ENCODE results near the gene CSMD2.

CSMD2 gene

GRCh38 chr1:34054920-34055319 is 110.1 kb downstream of the CSMD2 start:
- H3F3A ChIP-seq (ENCODE audit: insufficient read depth, low read length) = no peaks in the 10 kb centered on the region
- TF ChIP-seq EZH2phosphoT487 (IDR thresholded peaks at IDR 0.05; ENCODE audit: low read length) (no peak), EZH2 (optimal IDR thresholded peaks at IDR 0.05; ENCODE audit: low read depth, low read length) (no peak)
- TF ChIP-seq, protein P1, sequence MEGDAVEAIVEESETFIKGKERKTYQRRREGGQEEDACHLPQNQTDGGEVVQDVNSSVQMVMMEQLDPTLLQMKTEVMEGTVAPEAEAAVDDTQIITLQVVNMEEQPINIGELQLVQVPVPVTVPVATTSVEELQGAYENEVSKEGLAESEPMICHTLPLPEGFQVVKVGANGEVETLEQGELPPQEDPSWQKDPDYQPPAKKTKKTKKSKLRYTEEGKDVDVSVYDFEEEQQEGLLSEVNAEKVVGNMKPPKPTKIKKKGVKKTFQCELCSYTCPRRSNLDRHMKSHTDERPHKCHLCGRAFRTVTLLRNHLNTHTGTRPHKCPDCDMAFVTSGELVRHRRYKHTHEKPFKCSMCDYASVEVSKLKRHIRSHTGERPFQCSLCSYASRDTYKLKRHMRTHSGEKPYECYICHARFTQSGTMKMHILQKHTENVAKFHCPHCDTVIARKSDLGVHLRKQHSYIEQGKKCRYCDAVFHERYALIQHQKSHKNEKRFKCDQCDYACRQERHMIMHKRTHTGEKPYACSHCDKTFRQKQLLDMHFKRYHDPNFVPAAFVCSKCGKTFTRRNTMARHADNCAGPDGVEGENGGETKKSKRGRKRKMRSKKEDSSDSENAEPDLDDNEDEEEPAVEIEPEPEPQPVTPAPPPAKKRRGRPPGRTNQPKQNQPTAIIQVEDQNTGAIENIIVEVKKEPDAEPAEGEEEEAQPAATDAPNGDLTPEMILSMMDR (IDR thresholded peaks at IDR 0.05; ENCODE audit: low read length) = no peak
- no peak overlapping the region for H2AFZ ChIP-seq (ENCODE audit: low read length)
- no peak for DNase-seq
- peaks cover 11% of the 10 kb centered on the region; the same call in 1 of the 2 replicates for H3K4me1 ChIP-seq (ENCODE audit: low read length)
- no peaks in the 10 kb centered on the region for H4K20me1 ChIP-seq (ENCODE audit: insufficient read depth, low read length)
- H3K9me3 ChIP-seq (replicated peaks; ENCODE audit: insufficient read depth, low read length) = no peaks in the 10 kb centered on the region
- H3K9ac ChIP-seq (ENCODE audit: low read length) = no peak overlapping the region
- H3K27me3 ChIP-seq (replicated peaks; ENCODE audit: insufficient read depth, low read length) = no peaks in the 10 kb centered on the region
- no peaks in the 10 kb centered on the region for H3K36me3 ChIP-seq (replicated peaks; ENCODE audit: insufficient read depth, low read length)
- no peak overlapping the region for H3K27ac ChIP-seq (ENCODE audit: low read length)
- H3K9me2 ChIP-seq (replicated peaks; ENCODE audit: insufficient read depth, low read length) = no peaks in the 10 kb centered on the region
- no peaks in the 10 kb centered on the region for H3K79me2 ChIP-seq (ENCODE audit: low read length)
- no peak overlapping the region for H3K4me3 ChIP-seq (ENCODE audit: low read length)
- no peak overlapping the region for H3K4me2 ChIP-seq (ENCODE audit: low read depth, low read length)

DNA sequence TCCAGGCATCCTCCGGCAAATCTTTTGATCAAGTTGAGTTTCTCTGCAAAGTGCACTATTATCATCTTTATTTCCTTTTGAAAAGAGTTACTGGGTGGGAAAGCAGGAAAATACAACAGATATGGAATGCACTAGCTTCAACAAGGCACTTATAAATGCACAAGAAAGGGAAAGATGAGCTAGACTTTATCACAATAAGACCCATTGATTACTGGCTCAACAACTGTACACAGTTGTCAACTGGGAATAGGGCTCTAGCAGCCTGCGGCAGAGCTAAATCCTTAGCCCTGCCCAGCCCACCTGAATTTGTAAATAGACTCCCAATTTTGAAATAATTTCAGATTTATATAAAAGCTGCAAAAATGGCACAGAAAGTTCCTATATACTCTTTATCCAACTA is 111.4 kb downstream of the CSMD2 start:
- H3K36me3 ChIP-seq (replicated peaks; ENCODE audit: insufficient read depth, low read length) = no peaks in the 10 kb centered on the region

DNA sequence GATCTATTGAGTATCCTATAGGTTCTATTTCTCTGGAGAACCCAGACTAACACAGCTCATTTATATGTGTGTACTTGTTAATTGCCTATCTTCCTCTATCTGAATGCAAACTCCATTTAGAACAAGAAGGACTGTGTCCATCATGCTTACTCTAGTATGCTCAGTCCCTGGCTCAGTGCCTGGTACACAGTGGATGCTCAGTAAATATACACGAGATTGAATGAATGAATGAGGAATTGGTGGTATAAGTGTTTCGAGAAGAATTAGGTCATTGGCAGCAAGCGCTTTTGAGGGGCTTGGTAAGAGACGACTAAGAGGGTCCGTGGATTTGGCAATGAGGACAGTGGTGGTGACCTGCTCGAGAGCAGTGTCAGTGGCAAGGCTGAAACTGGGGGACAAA is 112.5 kb downstream of the CSMD2 start:
- TF ChIP-seq EZH2phosphoT487 (IDR thresholded peaks at IDR 0.05; ENCODE audit: low read length) = no peak
- TF ChIP-seq EZH2 (optimal IDR thresholded peaks at IDR 0.05; ENCODE audit: low read depth, low read length) = no peak
- TF ChIP-seq, protein P1 (IDR thresholded peaks at IDR 0.05; ENCODE audit: low read length) = no peak
- Histone ChIP-seq H4K20me1 (ENCODE audit: insufficient read depth, low read length) (no peaks in the 10 kb centered on the region), H3K36me3 (replicated peaks; ENCODE audit: insufficient read depth, low read length) (no peaks in the 10 kb centered on the region), H3K4me1 (ENCODE audit: low read length) (peaks cover 12% of the 10 kb centered on the region; the same call in 1 of the 2 replicates), H3F3A (ENCODE audit: insufficient read depth, low read length) (no peaks in the 10 kb centered on the region), H2AFZ (ENCODE audit: low read length) (no peak overlapping the region), H3K4me2 (ENCODE audit: low read depth, low read length) (no peak overlapping the region), H3K27me3 (replicated peaks; ENCODE audit: insufficient read depth, low read length) (no peaks in the 10 kb centered on the region), H3K9me2 (replicated peaks; ENCODE audit: insufficient read depth, low read length) (no peaks in the 10 kb centered on the region), H3K9me3 (replicated peaks; ENCODE audit: insufficient read depth, low read length) (no peaks in the 10 kb centered on the region), H3K79me2 (ENCODE audit: low read length) (no peaks in the 10 kb centered on the region), H3K9ac (ENCODE audit: low read length) (no peak overlapping the region), H3K4me3 (ENCODE audit: low read length) (no peak overlapping the region), H3K27ac (ENCODE audit: low read length) (no peak overlapping the region)
- no peak for DNase-seq

More for the DNA sequence above, 111.4 kb downstream of the CSMD2 start:
- H3K9me2 ChIP-seq (replicated peaks; ENCODE audit: insufficient read depth, low read length) = no peaks in the 10 kb centered on the region
- H3F3A ChIP-seq (ENCODE audit: insufficient read depth, low read length) = no peaks in the 10 kb centered on the region
- DNase-seq = no peak
- H3K79me2 ChIP-seq (ENCODE audit: low read length) = no peaks in the 10 kb centered on the region
- no peaks in the 10 kb centered on the region for H3K9me3 ChIP-seq (replicated peaks; ENCODE audit: insufficient read depth, low read length)
- H2AFZ ChIP-seq (ENCODE audit: low read length) = no peak overlapping the region
- no peak for TF ChIP-seq EZH2phosphoT487 (IDR thresholded peaks at IDR 0.05; ENCODE audit: low read length)
- TF ChIP-seq, protein P1 (IDR thresholded peaks at IDR 0.05; ENCODE audit: low read length) = no peak
- TF ChIP-seq EZH2 (optimal IDR thresholded peaks at IDR 0.05; ENCODE audit: low read depth, low read length) = no peak
- no peak overlapping the region for H3K9ac ChIP-seq (ENCODE audit: low read length)
- no peak overlapping the region for H3K4me2 ChIP-seq (ENCODE audit: low read depth, low read length)
- H4K20me1 ChIP-seq (ENCODE audit: insufficient read depth, low read length) = no peaks in the 10 kb centered on the region
- H3K4me1 ChIP-seq (ENCODE audit: low read length) = peaks cover 12% of the 10 kb centered on the region; the same call in 1 of the 2 replicates
- no peak overlapping the region for H3K4me3 ChIP-seq (ENCODE audit: low read length)
- H3K27me3 ChIP-seq (replicated peaks; ENCODE audit: insufficient read depth, low read length) = no peaks in the 10 kb centered on the region
- no peak overlapping the region for H3K27ac ChIP-seq (ENCODE audit: low read length)

Measured in MM.1S (cell line).